ENCODE measurements around the gene ACTL10.

ACTL10 gene

DNA sequence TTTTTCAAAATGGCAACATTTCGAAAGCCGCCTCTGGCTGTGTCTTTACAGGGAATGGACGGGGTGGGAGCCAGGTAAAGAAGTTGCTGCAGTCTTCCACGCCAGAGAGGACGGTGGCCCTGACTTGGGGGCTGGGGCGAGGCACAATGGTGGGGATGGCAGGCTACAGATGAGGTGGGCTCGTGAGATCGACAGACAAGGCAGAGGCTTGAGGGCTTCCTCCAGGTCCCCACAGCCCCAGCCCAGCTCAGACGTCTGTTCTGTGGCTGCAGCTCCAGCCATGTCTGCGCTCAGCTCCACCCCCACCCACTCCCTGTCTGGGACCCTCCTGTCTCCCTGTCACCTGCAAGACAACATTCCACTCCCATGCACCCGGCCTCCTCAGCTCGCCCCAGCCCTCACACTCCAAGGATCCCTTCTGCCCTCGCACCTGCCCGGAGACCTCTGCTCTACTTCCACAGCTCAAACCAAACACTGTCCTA lies 12.0 kb upstream of the ACTL10 start:
- DNase-seq (ENCODE audit: extremely low read depth, low read depth), result no peak
- no peak for TF ChIP-seq CTCF (IDR thresholded peaks at IDR 0.05; ENCODE audit: low read depth, low read length, missing control alignments)
- H3K4me3 ChIP-seq (replicated peaks; ENCODE audit: low read depth, low read length), result no peak overlapping the region

GRCh38 chr20:33655164-33655563 lies 11.6 kb upstream of the ACTL10 start:
- no peak for DNase-seq (ENCODE audit: extremely low read depth, low read depth)
- no peak for TF ChIP-seq CTCF (IDR thresholded peaks at IDR 0.05; ENCODE audit: low read depth, low read length, missing control alignments)

GRCh38 chr20:33656010-33656782 lies 10.5 kb upstream of the ACTL10 start:
- H3K4me3 ChIP-seq (replicated peaks; ENCODE audit: low read depth, low read length), result no peak overlapping the region
- DNase-seq (ENCODE audit: extremely low read depth, low read depth), result no peak

More at GRCh38 chr20:33655164-33655563, 11.6 kb upstream of the ACTL10 start:
- no peak overlapping the region for H3K4me3 ChIP-seq (replicated peaks; ENCODE audit: low read depth, low read length)

DNA sequence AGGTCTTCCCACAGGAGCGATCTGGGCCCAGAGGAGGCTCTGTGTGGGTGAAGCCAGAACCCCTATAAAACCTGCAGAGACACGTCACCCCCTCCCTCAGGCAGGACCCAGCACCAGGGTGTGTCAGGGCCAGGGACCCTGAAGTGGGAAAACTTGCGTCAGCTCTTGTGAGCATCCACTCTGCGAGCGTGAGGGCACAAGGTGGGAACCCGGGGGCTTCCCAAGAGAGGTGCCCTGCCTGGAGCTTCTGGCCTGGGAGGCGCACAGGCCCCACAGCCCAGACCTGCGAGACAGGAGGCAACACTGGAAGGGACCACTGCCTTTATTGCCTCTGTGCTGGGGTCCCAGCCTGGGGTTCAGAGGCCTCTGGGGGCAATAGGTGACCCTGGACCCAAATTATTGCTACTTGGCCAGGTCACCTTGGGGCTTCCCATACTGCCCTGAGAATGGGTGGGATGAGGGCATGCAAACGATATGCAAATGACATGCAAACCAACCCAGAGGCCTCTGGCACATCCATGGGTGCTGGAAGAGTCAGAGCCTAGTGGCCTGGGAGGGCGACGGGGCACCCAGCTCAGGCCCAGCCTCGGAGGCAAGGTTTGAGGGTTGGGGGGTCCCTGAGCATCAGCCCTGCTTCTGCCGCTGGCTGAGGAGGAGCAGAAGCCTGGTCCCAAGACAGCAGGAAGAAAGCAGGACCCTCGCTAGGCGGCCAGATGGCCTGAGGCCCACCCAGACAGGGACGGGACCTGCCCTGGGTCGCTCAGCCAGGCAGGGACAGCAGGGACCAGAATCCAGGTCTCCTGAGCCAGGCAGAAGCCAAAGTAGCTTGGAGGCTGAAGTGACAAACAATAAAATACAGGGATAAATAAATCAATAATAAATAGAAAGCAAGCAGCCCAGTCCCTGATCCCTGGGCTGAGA lies 9.7 kb upstream of the ACTL10 start:
- DNase-seq (ENCODE audit: extremely low read depth, low read depth), result no peak
- no peak for TF ChIP-seq CTCF (IDR thresholded peaks at IDR 0.05; ENCODE audit: low read depth, low read length, missing control alignments)
- H3K4me3 ChIP-seq (replicated peaks; ENCODE audit: low read depth, low read length), result no peak overlapping the region

More at GRCh38 chr20:33656010-33656782, 10.5 kb upstream of the ACTL10 start:
- TF ChIP-seq CTCF (IDR thresholded peaks at IDR 0.05; ENCODE audit: low read depth, low read length, missing control alignments), result no peak

- TF ChIP-seq CTCF (IDR thresholded peaks at IDR 0.05; ENCODE audit: low read depth, low read length, missing control alignments), result no peak
- no peak for DNase-seq (ENCODE audit: extremely low read depth, low read depth)
- no peak overlapping the region for H3K4me3 ChIP-seq (replicated peaks; ENCODE audit: low read depth, low read length)
Measured at GRCh38 chr20:33657704-33658095, 9.0 kb upstream of the ACTL10 start.

GRCh38 chr20:33658510-33658909 lies 8.2 kb upstream of the ACTL10 start:
- DNase-seq (ENCODE audit: extremely low read depth, low read depth), result no peak
- H3K4me3 ChIP-seq (replicated peaks; ENCODE audit: low read depth, low read length), result no peak overlapping the region
- no peak for TF ChIP-seq CTCF (IDR thresholded peaks at IDR 0.05; ENCODE audit: low read depth, low read length, missing control alignments)
